GM12865 (cell line): ENCODE measurements around the gene MTHFD1L.
A peak's percentile ranks its signal among the peaks of the same experiment; 100 is the strongest.

Experiments used
- DNase-seq: peaks from one replicate; pipeline ENCODE4 v3.0.0; 2010; ENCODE audit warnings: low read depth
- H3K4me3 ChIP-seq: 2 replicates; pipeline ENCODE4 v1.5.1; 2011; ENCODE audit warnings: mild to moderate bottlenecking, low read depth, low read length, control low read depth
- CTCF ChIP-seq: IDR thresholded peaks from 2 replicates; pipeline ENCODE4 v1.5.1; 2011; ENCODE audit warnings: low read length, control low read depth, low read depth, inconsistent platforms; ENCODE audit not compliant: insufficient read depth; ENCODE audit errors: missing control alignments

The MTHFD1L gene

GRCh38 chr6:150866991-150867501 lies 1.5 kb downstream of the MTHFD1L start:
- peak overlapping the region; percentile 92 for H3K4me3 ChIP-seq
- TF ChIP-seq CTCF: no peak
- no peak for DNase-seq

- no peak overlapping the region for H3K4me3 ChIP-seq
- no peak for DNase-seq
- TF ChIP-seq CTCF: no peak
These were observed 3.3 kb downstream of the MTHFD1L start for GRCh38 chr6:150868759-150869158.

- DNase-seq: no peak
These were observed 8.7 kb downstream of the MTHFD1L start for GRCh38 chr6:150874179-150874578.

DNA sequence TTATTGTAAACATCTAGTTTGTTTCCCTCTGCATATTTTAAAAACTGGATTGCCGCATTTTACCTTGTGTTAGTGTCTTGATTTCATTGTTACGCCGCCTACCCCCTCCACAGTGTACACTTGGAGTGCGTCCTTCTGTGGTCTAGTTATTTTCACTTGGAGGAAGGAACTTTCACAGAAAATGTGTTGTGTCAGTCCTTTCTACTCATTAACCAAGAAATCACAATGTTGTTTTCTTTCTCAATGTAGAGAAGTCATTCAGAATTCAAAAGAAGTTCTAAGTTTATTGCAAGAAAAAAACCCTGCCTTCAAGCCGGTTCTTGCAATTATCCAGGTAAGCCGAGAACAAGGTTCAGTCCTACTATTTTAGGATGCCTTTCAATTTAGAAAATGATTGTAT lies 10.3 kb downstream of the MTHFD1L start:
- DNase-seq: no peak
- no peak for TF ChIP-seq CTCF
- no peak overlapping the region for H3K4me3 ChIP-seq

More at GRCh38 chr6:150874179-150874578, 8.7 kb downstream of the MTHFD1L start:
- no peak overlapping the region for H3K4me3 ChIP-seq
- TF ChIP-seq CTCF: no peak

- H3K4me3 ChIP-seq: no peak overlapping the region
- no peak for TF ChIP-seq CTCF
- no peak for DNase-seq
These were observed 11.1 kb downstream of the MTHFD1L start for GRCh38 chr6:150876598-150876997.

- no peak for DNase-seq
- TF ChIP-seq CTCF: no peak
- H3K4me3 ChIP-seq: no peak overlapping the region
These were observed 12.4 kb downstream of the MTHFD1L start for GRCh38 chr6:150877928-150878327.

DNA sequence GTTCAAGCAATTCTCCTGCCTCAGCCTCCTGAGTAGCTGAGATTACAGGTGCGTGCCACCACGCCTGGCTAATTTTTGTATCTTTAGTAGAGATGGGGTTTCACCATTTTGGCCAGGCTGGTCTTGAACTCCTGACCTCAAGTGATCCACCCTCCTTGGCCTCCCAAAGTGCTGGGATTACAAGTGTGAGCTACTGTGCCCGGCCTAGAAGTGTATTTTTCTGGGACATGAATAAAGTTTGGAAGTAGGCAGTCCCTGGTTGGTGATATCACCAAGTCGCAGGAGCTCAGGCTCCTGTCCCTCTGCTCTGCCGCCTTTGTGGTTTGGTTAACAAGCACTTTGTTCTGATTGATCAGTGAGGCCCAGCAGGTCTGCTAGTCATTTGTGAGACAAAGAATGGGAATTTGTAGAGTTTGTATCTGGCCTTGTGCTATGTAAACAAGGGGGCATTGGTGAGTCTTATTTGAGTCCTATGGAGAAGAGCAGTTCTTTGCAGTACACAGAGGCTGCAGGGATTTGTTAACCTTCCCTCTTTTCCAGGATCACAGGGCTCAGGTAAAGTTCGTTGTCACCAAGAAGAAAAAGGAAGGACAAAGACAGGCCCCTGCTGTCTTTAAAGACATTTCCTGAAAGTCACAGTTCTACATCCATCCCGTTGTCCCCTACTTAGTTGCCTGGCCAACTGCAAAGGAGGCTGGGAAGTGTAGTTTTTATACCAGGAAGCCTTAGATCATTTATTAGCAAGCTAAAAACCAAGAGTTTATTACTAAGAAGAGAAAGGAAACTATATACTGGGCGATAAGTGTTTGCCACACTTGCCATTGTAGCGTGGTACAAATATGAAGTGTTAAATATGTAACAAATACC lies 13.1 kb downstream of the MTHFD1L start:
- DNase-seq: no peak
- H3K4me3 ChIP-seq: no peak overlapping the region
- TF ChIP-seq CTCF: no peak
